Nephron (organoid): ENCODE data around the gene SYNGR3.

Source experiments
- H3K27ac Mint-ChIP-seq, 3 experiments: 2 replicates each; pipeline ENCODE4 v1.8.0; 2020; ENCODE audit warnings: mixed read lengths in 3 of 3, mild to moderate bottlenecking in 2 of 3, moderate library complexity in 1 of 3
- H3K27me3 Mint-ChIP-seq: 2 replicates; pipeline ENCODE4 v1.8.0; 2021; ENCODE audit warnings: low read depth, mild to moderate bottlenecking, moderate library complexity, mixed read lengths
- H3K36me3 Mint-ChIP-seq: 2 replicates; pipeline ENCODE4 v1.8.0; 2020; ENCODE audit warnings: low read depth, mixed read lengths
- H3K4me1 Mint-ChIP-seq: 2 replicates; pipeline ENCODE4 v1.8.0; 2020; ENCODE audit warnings: mixed read lengths
- H3K4me3 Mint-ChIP-seq, 3 experiments: 2 replicates each; pipeline ENCODE4 v1.8.0; 2020; ENCODE audit warnings: mild to moderate bottlenecking in 3 of 3, mixed read lengths in 3 of 3, moderate library complexity in 2 of 3
- H3K9me3 Mint-ChIP-seq: 2 replicates; pipeline ENCODE4 v1.8.0; 2020; ENCODE audit warnings: mixed read lengths
- TF ChIP-seq, protein P1 (sequence below), 3 experiments: fragments of 200-600 bp; sonication (generic); IDR thresholded peaks; one replicate each; pipeline ENCODE4 v1.5.0; 2021; ENCODE audit warnings: antibody characterized with exemption in 3 of 3; ENCODE audit not compliant: unreplicated experiment in 3 of 3

Gene SYNGR3

DNA sequence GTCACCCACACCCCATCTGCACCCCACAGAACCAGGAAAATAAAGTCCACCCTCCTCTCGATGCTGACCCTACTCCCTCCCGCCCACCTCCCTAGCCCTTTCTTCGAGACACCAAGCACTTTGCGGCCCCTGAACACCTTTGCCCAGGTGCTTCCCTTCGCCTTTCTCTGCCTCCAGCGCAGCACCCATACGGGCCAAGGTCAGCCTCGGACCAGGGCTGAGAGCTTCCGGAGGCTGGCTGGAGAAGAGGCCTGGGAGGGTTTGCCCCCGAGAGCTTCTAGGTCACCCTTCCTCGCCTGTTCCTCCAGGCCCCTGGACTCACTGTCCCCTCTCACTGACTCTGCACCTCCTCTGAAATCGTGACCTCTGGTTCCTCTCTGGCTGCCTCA is 34.3 kb downstream of the SYNGR3 start:
- peaks cover 3% of the 10 kb centered on the region for H3K36me3 Mint-ChIP-seq
- peaks cover 22% of the 10 kb centered on the region for H3K27me3 Mint-ChIP-seq
- peak overlapping the region; percentile 90 to 97 (median 95) for H3K27ac Mint-ChIP-seq
- H3K4me3 Mint-ChIP-seq: peak overlapping the region; percentile 65 to 77 (median 73)
- TF ChIP-seq, protein P1, sequence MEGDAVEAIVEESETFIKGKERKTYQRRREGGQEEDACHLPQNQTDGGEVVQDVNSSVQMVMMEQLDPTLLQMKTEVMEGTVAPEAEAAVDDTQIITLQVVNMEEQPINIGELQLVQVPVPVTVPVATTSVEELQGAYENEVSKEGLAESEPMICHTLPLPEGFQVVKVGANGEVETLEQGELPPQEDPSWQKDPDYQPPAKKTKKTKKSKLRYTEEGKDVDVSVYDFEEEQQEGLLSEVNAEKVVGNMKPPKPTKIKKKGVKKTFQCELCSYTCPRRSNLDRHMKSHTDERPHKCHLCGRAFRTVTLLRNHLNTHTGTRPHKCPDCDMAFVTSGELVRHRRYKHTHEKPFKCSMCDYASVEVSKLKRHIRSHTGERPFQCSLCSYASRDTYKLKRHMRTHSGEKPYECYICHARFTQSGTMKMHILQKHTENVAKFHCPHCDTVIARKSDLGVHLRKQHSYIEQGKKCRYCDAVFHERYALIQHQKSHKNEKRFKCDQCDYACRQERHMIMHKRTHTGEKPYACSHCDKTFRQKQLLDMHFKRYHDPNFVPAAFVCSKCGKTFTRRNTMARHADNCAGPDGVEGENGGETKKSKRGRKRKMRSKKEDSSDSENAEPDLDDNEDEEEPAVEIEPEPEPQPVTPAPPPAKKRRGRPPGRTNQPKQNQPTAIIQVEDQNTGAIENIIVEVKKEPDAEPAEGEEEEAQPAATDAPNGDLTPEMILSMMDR (IDR thresholded peaks at IDR 0.05; ENCODE audit: unreplicated experiment in 3 of 3): no peak
- H3K4me1 Mint-ChIP-seq: peaks cover 24% of the 10 kb centered on the region
- H3K9me3 Mint-ChIP-seq: no peaks in the 10 kb centered on the region

DNA sequence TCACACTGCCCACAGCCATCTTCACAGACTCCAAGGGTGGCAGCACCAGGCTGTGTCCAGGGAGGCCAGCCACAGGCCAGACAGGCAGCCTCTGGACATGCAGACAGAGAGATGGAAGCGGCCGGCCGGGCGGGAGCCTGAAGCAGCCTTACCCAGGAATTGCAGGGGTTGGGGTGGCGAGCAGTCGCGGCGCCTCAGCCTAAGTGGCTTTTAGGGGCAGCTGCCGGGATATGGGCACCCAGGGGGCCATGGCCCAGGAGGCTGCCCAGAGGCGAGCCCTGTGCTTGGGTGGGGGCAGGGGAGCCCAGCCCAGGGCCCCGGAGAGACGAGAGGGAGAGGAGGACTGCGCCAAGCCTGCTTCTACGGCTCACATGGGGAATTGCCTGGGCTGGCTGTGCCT is 35.5 kb downstream of the SYNGR3 start:
- H3K9me3 Mint-ChIP-seq: no peaks in the 10 kb centered on the region
- peaks cover 4% of the 10 kb centered on the region for H3K36me3 Mint-ChIP-seq
- H3K4me1 Mint-ChIP-seq: peaks cover 29% of the 10 kb centered on the region
- peak overlapping the region; percentile 79 to 85 (median 82) for H3K4me3 Mint-ChIP-seq
- H3K27ac Mint-ChIP-seq: no peak overlapping the region
- peaks cover 19% of the 10 kb centered on the region for H3K27me3 Mint-ChIP-seq
- TF ChIP-seq, protein P1 (IDR thresholded peaks at IDR 0.05; ENCODE audit: unreplicated experiment in 3 of 3): no peak

DNA sequence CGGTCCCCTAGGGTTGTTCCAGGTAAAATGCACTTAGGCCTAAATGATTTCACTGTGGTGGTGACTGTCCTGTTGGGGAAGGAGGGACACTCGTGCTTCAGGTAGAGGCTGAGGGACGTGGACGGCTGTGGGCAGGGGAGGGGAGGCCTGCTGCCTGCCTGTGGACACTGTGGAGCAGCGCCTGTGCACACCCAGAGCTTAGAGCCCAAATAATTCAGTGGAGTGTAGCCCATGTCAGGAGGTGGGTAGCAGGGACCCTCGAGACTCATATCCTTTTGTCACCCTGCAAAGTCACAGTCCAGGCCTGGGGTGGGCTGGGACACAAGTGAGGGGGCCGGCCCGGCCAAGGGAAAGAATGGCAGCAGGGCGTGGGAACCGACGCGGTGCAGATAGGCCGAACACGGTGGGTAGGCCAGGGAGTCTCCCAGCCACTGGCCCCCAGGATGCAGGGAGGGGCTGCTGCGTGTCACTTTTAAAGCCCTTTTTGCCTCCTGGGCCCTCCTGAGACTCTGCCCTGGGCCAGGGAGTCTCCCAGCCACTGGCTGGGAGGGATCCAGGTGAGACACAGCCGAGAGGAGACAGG is 36.2 kb downstream of the SYNGR3 start:
- peaks cover 15% of the 10 kb centered on the region for H3K27me3 Mint-ChIP-seq
- H3K4me3 Mint-ChIP-seq: peak overlapping the region; percentile 79 to 85 (median 82)
- peak overlapping the region; percentile 73 to 88 (median 74) for H3K27ac Mint-ChIP-seq
- TF ChIP-seq, protein P1 (IDR thresholded peaks at IDR 0.05; ENCODE audit: unreplicated experiment in 3 of 3): no peak
- peaks cover 29% of the 10 kb centered on the region for H3K4me1 Mint-ChIP-seq
- peaks cover 4% of the 10 kb centered on the region for H3K36me3 Mint-ChIP-seq
- H3K9me3 Mint-ChIP-seq: no peaks in the 10 kb centered on the region

DNA sequence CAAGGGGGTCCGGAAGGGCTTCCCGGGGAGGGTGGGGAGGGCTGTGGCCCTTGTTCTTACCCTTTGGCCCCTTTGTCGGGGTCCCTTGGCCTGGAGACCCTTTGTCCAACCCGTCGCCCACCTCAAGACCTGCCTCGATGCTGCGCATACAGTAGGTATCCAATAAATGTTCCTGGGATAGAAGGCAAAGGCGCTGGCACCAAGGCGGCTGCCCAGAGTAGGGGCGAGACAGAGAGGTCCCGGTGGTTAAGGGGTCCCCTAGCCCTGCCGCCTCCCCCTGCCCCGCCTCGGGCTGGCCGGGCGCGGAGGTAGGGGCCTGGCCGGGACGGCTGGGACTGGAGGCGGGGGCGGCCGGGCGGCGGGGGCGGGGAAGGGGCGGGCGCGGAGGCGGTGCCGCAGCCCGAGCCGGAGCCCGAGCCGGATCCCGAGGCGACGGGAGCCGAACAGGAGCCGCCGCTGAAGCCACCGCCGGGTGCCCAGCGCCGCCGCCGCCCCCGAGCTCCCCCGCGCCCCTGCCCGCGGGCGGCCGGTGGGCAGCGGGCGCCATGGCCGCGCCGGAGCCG is 36.8 kb downstream of the SYNGR3 start, which contains the start of gene NHERF2:
Gene NHERF2, plus strand, starts transcription at position 442 of the 563 bp plus-strand sequence. Its CDS starts 104 bp downstream, at position 546.
- H3K27ac Mint-ChIP-seq: peak within 1 kb of the TSS; percentile 90 to 96 (median 92)
- peaks cover 29% of the 10 kb centered on the region for H3K4me1 Mint-ChIP-seq
- H3K36me3 Mint-ChIP-seq: peaks cover 4% of the 10 kb centered on the region
- H3K27me3 Mint-ChIP-seq: peaks cover 11% of the 10 kb centered on the region
- TF ChIP-seq, protein P1 (IDR thresholded peaks at IDR 0.05; ENCODE audit: unreplicated experiment in 3 of 3): no peak
- peak within 1 kb of the TSS; percentile 90 to 97 (median 94) for H3K4me3 Mint-ChIP-seq
- H3K9me3 Mint-ChIP-seq: no peaks in the 10 kb centered on the region

DNA sequence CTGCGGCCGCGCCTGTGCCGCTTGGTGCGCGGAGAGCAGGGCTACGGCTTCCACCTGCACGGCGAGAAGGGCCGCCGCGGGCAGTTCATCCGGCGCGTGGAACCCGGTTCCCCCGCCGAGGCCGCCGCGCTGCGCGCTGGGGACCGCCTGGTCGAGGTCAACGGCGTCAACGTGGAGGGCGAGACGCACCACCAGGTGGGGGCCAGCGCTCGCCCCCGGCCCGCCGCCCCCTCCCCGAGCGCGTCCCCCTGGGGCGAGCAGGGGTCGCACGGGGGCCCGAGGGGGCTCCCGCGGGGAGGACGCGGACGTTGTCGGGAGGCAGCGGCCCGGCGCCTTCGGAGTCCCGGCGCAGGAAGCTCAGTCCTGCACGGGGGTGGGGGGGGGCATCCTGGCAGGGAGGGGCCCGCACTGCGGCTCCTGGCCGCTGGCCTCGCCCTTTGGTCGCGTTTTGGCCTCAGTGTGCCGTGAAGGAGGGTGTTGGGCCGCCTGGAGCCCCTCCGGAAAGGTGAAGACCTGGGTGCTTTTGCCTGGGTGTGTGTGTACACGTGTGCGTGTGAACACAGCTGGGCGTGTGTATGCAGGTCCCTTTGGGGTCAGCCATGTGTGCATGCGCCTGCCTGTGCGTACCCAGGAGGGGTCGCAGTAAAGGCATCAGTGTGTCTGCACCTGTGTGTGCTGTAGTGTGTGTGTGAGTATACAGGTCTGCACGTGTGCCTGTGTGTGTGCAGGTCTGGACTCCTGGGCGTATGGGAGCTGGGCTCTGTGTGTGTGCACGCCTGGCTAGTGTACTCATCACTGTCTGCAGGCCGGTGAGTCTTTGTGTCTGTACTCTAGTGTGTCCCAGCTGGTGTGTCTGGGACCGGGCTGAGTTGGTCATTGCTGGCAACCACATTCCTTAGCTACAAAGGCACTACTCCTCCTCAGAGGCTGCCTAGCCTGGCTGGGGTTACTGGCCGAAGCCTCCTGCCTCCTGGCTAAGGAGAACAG is 37.5 kb downstream of the SYNGR3 start:
- Mint-ChIP-seq H3K27ac (peak overlapping the region; percentile 90 to 96 (median 92)), H3K27me3 (peaks cover 8% of the 10 kb centered on the region), H3K9me3 (no peaks in the 10 kb centered on the region), H3K4me1 (peaks cover 29% of the 10 kb centered on the region), H3K36me3 (peaks cover 4% of the 10 kb centered on the region), H3K4me3 (peak overlapping the region; percentile 90 to 97 (median 94))
- TF ChIP-seq, protein P1 (IDR thresholded peaks at IDR 0.05; ENCODE audit: unreplicated experiment in 3 of 3): no peak
